Bronchial epithelial cell (primary cell): ENCODE results near the gene PDE4B. TPM values are rescaled to one million over a fixed set of nuclear protein-coding genes. Genes with fewer than 3 reads are reported as not detected.

Experiments
- DNase-seq: peaks from one replicate; pipeline ENCODE4 v3.0.0-alpha.2; 2010; ENCODE audit warnings: low read depth
- FAIRE-seq: peaks from 2 replicates; lab custom pipeline; 2011; peaks lifted over from hg19 to GRCh38; lab: Jason Lieb, UNC
- H3K27me3 ChIP-seq: 2 replicates; pipeline ENCODE4 v1.5.1; 2011; ENCODE audit warnings: low read length; ENCODE audit not compliant: control insufficient read depth, insufficient read depth
- H3K36me3 ChIP-seq: 2 replicates; pipeline ENCODE4 v1.5.1; 2011; ENCODE audit warnings: low read length; ENCODE audit not compliant: control insufficient read depth, insufficient read depth
- H3K4me3 ChIP-seq: 2 replicates; pipeline ENCODE4 v1.5.1; 2011; ENCODE audit warnings: mild to moderate bottlenecking, low read depth, low read length, control low read depth
- CTCF ChIP-seq: IDR thresholded peaks from 2 replicates; pipeline ENCODE4 v1.5.1; 2011; ENCODE audit warnings: mild to moderate bottlenecking, moderate library complexity, low read length, control low read depth, inconsistent platforms; ENCODE audit not compliant: insufficient read depth, severe bottlenecking
- total RNA-seq: library from RNA; depleted of rRNA; stranded (reverse); fragments of >200 nt; gene quantifications from 2 replicates; pipeline ENCODE4 v1.2.1, GENCODE V29; 2014

PDE4B gene
- total RNA-seq, 1 donor from 2014 or later = 0.26 TPM

- no peaks in the 10 kb centered on the region for H3K36me3 ChIP-seq
- H3K4me3 ChIP-seq = no peak overlapping the region
- TF ChIP-seq CTCF = no peak
- no peaks in the 10 kb centered on the region for H3K27me3 ChIP-seq
- DNase-seq = no peak
- FAIRE-seq = no peak
Observed at GRCh38 chr1:65826782-65827181, 34.1 kb downstream of the PDE4B start.

- H3K36me3 ChIP-seq = no peaks in the 10 kb centered on the region
- FAIRE-seq (no peak), DNase-seq (no peak)
- no peak overlapping the region for H3K4me3 ChIP-seq
- no peak for TF ChIP-seq CTCF
- no peaks in the 10 kb centered on the region for H3K27me3 ChIP-seq
Observed at GRCh38 chr1:65827346-65827745, 34.7 kb downstream of the PDE4B start.

GRCh38 chr1:65830306-65830705 lies 37.6 kb downstream of the PDE4B start:
- H3K36me3 ChIP-seq = no peaks in the 10 kb centered on the region
- FAIRE-seq = no peak
- no peak for TF ChIP-seq CTCF

GRCh38 chr1:65832296-65832695 lies 39.6 kb downstream of the PDE4B start:
- H3K27me3 ChIP-seq = no peaks in the 10 kb centered on the region
- DNase-seq (no peak), FAIRE-seq (no peak)
- no peaks in the 10 kb centered on the region for H3K36me3 ChIP-seq
- H3K4me3 ChIP-seq = no peak overlapping the region
- TF ChIP-seq CTCF = no peak

More at GRCh38 chr1:65830306-65830705, 37.6 kb downstream of the PDE4B start:
- DNase-seq = peak; percentile 12
- no peaks in the 10 kb centered on the region for H3K27me3 ChIP-seq
- no peak overlapping the region for H3K4me3 ChIP-seq

GRCh38 chr1:65836686-65837085 lies 44.0 kb downstream of the PDE4B start:
- FAIRE-seq (no peak), DNase-seq (no peak)
- no peak for TF ChIP-seq CTCF
- Histone ChIP-seq H3K4me3 (no peak overlapping the region), H3K27me3 (no peaks in the 10 kb centered on the region), H3K36me3 (no peaks in the 10 kb centered on the region)

- FAIRE-seq = no peak
- Histone ChIP-seq H3K4me3 (no peak overlapping the region), H3K36me3 (no peaks in the 10 kb centered on the region), H3K27me3 (no peaks in the 10 kb centered on the region)
- DNase-seq = no peak
- no peak for TF ChIP-seq CTCF
Observed at GRCh38 chr1:65840683-65841082, 48.0 kb downstream of the PDE4B start.
